SU-DHL-6 (cell line): ENCODE measurements around the gene ACSM6.

Source experiments
- EZH2phosphoT487 ChIP-seq: fragments of 200-600 bp; sonication (generic), shearing (Covaris generic); conservative IDR thresholded peaks from 2 replicates; pipeline ENCODE4 v1.6.1; 2018; ENCODE audit warnings: mild to moderate bottlenecking, antibody characterized with exemption, low read length, moderate library complexity, mixed read lengths
- TF ChIP-seq, protein P1 (sequence below): fragments of 200-600 bp; sonication (generic); IDR thresholded peaks from one replicate; pipeline ENCODE4 v1.5.1; 2017; ENCODE audit warnings: antibody characterized with exemption, mild to moderate bottlenecking, low read length, moderate library complexity; ENCODE audit not compliant: insufficient read depth, poor library complexity, severe bottlenecking

DNA sequence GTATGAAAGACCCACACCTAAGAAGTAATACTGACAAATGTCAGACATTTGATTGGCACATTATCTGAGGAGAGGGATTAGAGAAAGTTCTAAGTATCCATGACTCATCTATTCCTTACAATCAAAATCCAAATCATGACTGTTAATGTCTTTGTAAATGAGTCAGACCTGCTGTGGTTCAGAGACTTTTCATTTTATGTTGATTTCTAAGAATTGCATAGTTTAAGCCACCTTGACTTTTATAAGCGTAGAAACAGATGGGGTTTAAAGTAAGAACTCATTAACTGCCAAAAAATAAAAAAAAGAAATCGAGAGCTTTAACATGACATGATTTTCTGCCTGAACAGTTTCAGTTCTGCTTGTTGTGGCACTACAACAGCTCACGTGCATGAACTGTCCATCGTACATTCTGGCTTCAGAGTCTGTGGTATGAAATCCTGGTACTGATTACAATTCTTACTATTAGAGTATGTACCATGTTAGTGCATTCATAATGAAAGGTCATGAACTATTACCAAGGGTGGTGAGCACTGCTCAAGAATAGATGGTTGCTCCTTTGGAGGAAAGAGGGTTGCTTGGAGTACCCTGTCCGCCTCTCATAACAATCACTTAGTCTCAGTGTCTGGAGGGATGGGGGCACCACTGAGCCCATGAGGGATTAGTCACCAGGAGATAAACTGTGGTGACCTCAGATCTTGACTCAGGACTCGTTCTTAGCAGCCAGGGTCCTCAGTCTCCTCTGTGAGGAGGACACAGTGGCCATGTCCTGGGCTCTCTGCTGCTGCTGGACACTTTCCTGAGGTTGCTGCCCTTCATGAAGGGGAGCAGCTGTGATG, 42.2 kb downstream of the ACSM6 start:
- TF ChIP-seq, protein P1, sequence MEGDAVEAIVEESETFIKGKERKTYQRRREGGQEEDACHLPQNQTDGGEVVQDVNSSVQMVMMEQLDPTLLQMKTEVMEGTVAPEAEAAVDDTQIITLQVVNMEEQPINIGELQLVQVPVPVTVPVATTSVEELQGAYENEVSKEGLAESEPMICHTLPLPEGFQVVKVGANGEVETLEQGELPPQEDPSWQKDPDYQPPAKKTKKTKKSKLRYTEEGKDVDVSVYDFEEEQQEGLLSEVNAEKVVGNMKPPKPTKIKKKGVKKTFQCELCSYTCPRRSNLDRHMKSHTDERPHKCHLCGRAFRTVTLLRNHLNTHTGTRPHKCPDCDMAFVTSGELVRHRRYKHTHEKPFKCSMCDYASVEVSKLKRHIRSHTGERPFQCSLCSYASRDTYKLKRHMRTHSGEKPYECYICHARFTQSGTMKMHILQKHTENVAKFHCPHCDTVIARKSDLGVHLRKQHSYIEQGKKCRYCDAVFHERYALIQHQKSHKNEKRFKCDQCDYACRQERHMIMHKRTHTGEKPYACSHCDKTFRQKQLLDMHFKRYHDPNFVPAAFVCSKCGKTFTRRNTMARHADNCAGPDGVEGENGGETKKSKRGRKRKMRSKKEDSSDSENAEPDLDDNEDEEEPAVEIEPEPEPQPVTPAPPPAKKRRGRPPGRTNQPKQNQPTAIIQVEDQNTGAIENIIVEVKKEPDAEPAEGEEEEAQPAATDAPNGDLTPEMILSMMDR, result no peak
- no peak for TF ChIP-seq EZH2phosphoT487
